NCI-H510A treated with DMSO at 0.1 percent for 48 hours (cell line): ENCODE measurements around the gene CCT5.
"Not testable (repeated sequence)": the region's sequence is repeated elsewhere in the genome, so short reads cannot be mapped to it uniquely, and the experiment has no call there.

ENCODE experiments used
- DNase-seq: peaks from one replicate; lab custom pipeline; 2025; lab: John Stamatoyannopoulos, UW

CCT5 gene

GRCh38 chr5:10277773-10278630 is 27.9 kb downstream of the CCT5 start:
- no peak for DNase-seq

- DNase-seq: no peak
These were observed 28.7 kb downstream of the CCT5 start for GRCh38 chr5:10278658-10279279.

- no peak for DNase-seq
These were observed 29.2 kb downstream of the CCT5 start for GRCh38 chr5:10279328-10279727.

GRCh38 chr5:10279925-10280720 is 30.0 kb downstream of the CCT5 start:
- no peak for DNase-seq

- DNase-seq: peak; percentile 93
These were observed 34.0 kb downstream of the CCT5 start for GRCh38 chr5:10283927-10284635.

GRCh38 chr5:10285362-10285761 is 35.3 kb downstream of the CCT5 start:
- not testable (repeated sequence) for DNase-seq

GRCh38 chr5:10286162-10286861 is 36.2 kb downstream of the CCT5 start:
- DNase-seq: no peak

- DNase-seq: no peak
These were observed 36.8 kb downstream of the CCT5 start for GRCh38 chr5:10286862-10287227.

GRCh38 chr5:10288592-10289219 is 38.6 kb downstream of the CCT5 start:
- DNase-seq: peak; percentile 99

- peak; percentile 62 for DNase-seq
These were observed 39.3 kb downstream of the CCT5 start for GRCh38 chr5:10289353-10289752.

GRCh38 chr5:10289991-10290390 is 39.9 kb downstream of the CCT5 start:
- no peak for DNase-seq

- no peak for DNase-seq
These were observed 40.4 kb downstream of the CCT5 start for GRCh38 chr5:10290438-10290837.

- DNase-seq: no peak
These were observed 41.7 kb downstream of the CCT5 start for GRCh38 chr5:10291692-10292339.

GRCh38 chr5:10293907-10294662 is 44.0 kb downstream of the CCT5 start:
- no peak for DNase-seq

GRCh38 chr5:10295619-10296326 is 45.7 kb downstream of the CCT5 start:
- DNase-seq: no peak

- no peak for DNase-seq
These were observed 47.6 kb downstream of the CCT5 start for GRCh38 chr5:10297646-10298204.

GRCh38 chr5:10300246-10300645 is 50.2 kb downstream of the CCT5 start:
- no peak for DNase-seq

- DNase-seq: peak; percentile 62
These were observed 51.2 kb downstream of the CCT5 start for GRCh38 chr5:10301266-10301665.
